Ascending aorta (tissue), 2 donors: ENCODE data around the gene MGAT3. TPM values are rescaled to one million over a fixed set of nuclear protein-coding genes. Genes with fewer than 3 reads are reported as not detected.

Experiments used
- DNase-seq, 2 donors: peaks; one replicate each; pipeline ENCODE4 v3.0.0-alpha.2; 2019; ENCODE audit warnings: low spot score in 2 of 2
- H3K27ac ChIP-seq, 2 donors: fragments of 200-600 bp; sonication (generic); one replicate each; pipeline ENCODE4 v1.5.1; 2016 to 2017; ENCODE audit warnings: mild to moderate bottlenecking in 1 of 2
- H3K27me3 ChIP-seq: fragments of 200-600 bp; sonication (generic); one replicate; pipeline ENCODE4 v1.5.1; 2017
- H3K36me3 ChIP-seq, 2 donors: fragments of 200-600 bp; sonication (generic); one replicate each; pipeline ENCODE4 v1.5.1; 2016
- H3K4me1 ChIP-seq, 2 donors: fragments of 200-600 bp; sonication (generic); one replicate each; pipeline ENCODE4 v1.5.1; 2016 to 2017; ENCODE audit warnings: mild to moderate bottlenecking in 1 of 2
- H3K4me3 ChIP-seq, 2 donors: fragments of 200-600 bp; sonication (generic); one replicate each; pipeline ENCODE4 v1.5.1; 2016 to 2017; ENCODE audit warnings: mild to moderate bottlenecking in 1 of 2
- H3K9me3 ChIP-seq, 2 donors: fragments of 200-600 bp; sonication (generic); one replicate each; pipeline ENCODE4 v1.5.1; 2016
- CTCF ChIP-seq, 3 experiments: fragments of 200-600 bp in 2 of 3; fragments of 450-650 bp in 1 of 3; sonication (generic) in 2 of 3; IDR thresholded peaks; one replicate each; pipeline ENCODE4 v1.5.1; 2016 to 2019; ENCODE audit warnings: antibody characterized with exemption in 3 of 3, mild to moderate bottlenecking in 1 of 3, moderate library complexity in 1 of 3
- intact Hi-C: fragments of 100-400 bp; cut with DNase I; formaldehyde crosslinking; loops from one replicate; pipeline ENCODE4 v1.15.1; 2023
- total RNA-seq: library from RNA; depleted of rRNA; stranded (reverse); fragments of >200 nt; gene quantifications from one replicate; pipeline ENCODE4 v1.1.0, GENCODE V29; 2016

The MGAT3 gene
- total RNA-seq, 1 donor from 2014 or later, result 9.8 TPM

GRCh38 chr22:39527481-39527961 is 70.7 kb downstream of the MGAT3 start:
- Histone ChIP-seq H3K4me1 (peaks cover 33 to 66% of the 10 kb centered on the region in 2 donors), H3K27ac (peak overlapping the region; percentile 15 to 30)

GRCh38 chr22:39528080-39528661 is 71.4 kb downstream of the MGAT3 start:
- H3K27me3 ChIP-seq, result no peaks in the 10 kb centered on the region
- H3K9me3 ChIP-seq, result no peaks in the 10 kb centered on the region
- peaks cover 28 to 38% of the 10 kb centered on the region in 2 donors for H3K36me3 ChIP-seq
- H3K4me3 ChIP-seq, result peak overlapping the region in 1 of 2 donors; percentile 47
- no peak for DNase-seq
- H3K4me1 ChIP-seq, result peaks cover 27 to 62% of the 10 kb centered on the region in 2 donors
- H3K27ac ChIP-seq, result peak overlapping the region; percentile 32 to 48
- no peak for TF ChIP-seq CTCF (IDR thresholded peaks at IDR 0.05)
- intact Hi-C loops, result loop anchor here (2.0 to 5.0 kb wide), 3 partner anchors 129 to 356 kb away; partner anchors contain the start of gene TAB1

More at GRCh38 chr22:39527481-39527961, 70.7 kb downstream of the MGAT3 start:
- DNase-seq, result no peak
- TF ChIP-seq CTCF (IDR thresholded peaks at IDR 0.05), result no peak
- no peaks in the 10 kb centered on the region for H3K9me3 ChIP-seq
- no peak overlapping the region for H3K4me3 ChIP-seq
- H3K27me3 ChIP-seq, result no peaks in the 10 kb centered on the region
- intact Hi-C loops, result loop anchor here (5.0 kb wide), 2 partner anchors 175 to 355 kb away; no protein-coding TSS in a partner anchor
- H3K36me3 ChIP-seq, result peaks cover 34 to 45% of the 10 kb centered on the region in 2 donors

- Histone ChIP-seq H3K36me3 (peaks cover 21 to 32% of the 10 kb centered on the region in 2 donors), H3K4me3 (peak overlapping the region in 1 of 2 donors; percentile 47), H3K9me3 (no peaks in the 10 kb centered on the region), H3K27me3 (no peaks in the 10 kb centered on the region), H3K4me1 (peaks cover 21 to 59% of the 10 kb centered on the region in 2 donors), H3K27ac (peak overlapping the region; percentile 32 to 48)
- peak; percentile 96 to 99 (median 98) for TF ChIP-seq CTCF (IDR thresholded peaks at IDR 0.05)
- intact Hi-C loops, result loop anchor here (1.0 to 5.0 kb wide), 4 partner anchors 8 to 357 kb away; partner anchors contain the start of gene TAB1
- peak; percentile 52 to 93 for DNase-seq
These were observed 72.1 kb downstream of the MGAT3 start for GRCh38 chr22:39528681-39529486.

GRCh38 chr22:39529487-39529851 is 72.7 kb downstream of the MGAT3 start:
- DNase-seq, result no peak
- no peak for TF ChIP-seq CTCF (IDR thresholded peaks at IDR 0.05)
- Histone ChIP-seq H3K4me1 (peaks cover 16 to 54% of the 10 kb centered on the region in 2 donors), H3K4me3 (peak overlapping the region in 1 of 2 donors; percentile 47), H3K27ac (peak overlapping the region; percentile 15 to 48), H3K9me3 (no peaks in the 10 kb centered on the region), H3K36me3 (peaks cover 16 to 26% of the 10 kb centered on the region in 2 donors), H3K27me3 (no peaks in the 10 kb centered on the region)
- intact Hi-C loops, result loop anchor here (1.0 to 5.0 kb wide), 4 partner anchors 8 to 357 kb away; partner anchors contain the start of gene TAB1

GRCh38 chr22:39530116-39530515 is 73.3 kb downstream of the MGAT3 start:
- peaks cover 11 to 20% of the 10 kb centered on the region in 2 donors for H3K36me3 ChIP-seq
- H3K27me3 ChIP-seq, result no peaks in the 10 kb centered on the region
- intact Hi-C loops, result loop anchor here (5.0 kb wide), 7 partner anchors 33 to 1968 kb away; partner anchors contain the start of genes ADSL, CBX7, CDC42EP1 and DMC1
- peaks cover 16 to 48% of the 10 kb centered on the region in 2 donors for H3K4me1 ChIP-seq
- no peak for DNase-seq
- H3K9me3 ChIP-seq, result no peaks in the 10 kb centered on the region
- no peak for TF ChIP-seq CTCF (IDR thresholded peaks at IDR 0.05)
- H3K27ac ChIP-seq, result no peak overlapping the region
- no peak overlapping the region for H3K4me3 ChIP-seq
